Limb (tissue), 2 donors: Measurements from ENCODE around the gene REEP6.
A peak's percentile ranks its signal among the peaks of the same experiment; 100 is the strongest.

Experiments used
- DNase-seq, 2 donors: peaks; one replicate each; pipeline ENCODE4 v3.0.0-alpha.2; 2016; ENCODE audit errors: extremely low spot score in 2 of 2

The REEP6 gene

DNA sequence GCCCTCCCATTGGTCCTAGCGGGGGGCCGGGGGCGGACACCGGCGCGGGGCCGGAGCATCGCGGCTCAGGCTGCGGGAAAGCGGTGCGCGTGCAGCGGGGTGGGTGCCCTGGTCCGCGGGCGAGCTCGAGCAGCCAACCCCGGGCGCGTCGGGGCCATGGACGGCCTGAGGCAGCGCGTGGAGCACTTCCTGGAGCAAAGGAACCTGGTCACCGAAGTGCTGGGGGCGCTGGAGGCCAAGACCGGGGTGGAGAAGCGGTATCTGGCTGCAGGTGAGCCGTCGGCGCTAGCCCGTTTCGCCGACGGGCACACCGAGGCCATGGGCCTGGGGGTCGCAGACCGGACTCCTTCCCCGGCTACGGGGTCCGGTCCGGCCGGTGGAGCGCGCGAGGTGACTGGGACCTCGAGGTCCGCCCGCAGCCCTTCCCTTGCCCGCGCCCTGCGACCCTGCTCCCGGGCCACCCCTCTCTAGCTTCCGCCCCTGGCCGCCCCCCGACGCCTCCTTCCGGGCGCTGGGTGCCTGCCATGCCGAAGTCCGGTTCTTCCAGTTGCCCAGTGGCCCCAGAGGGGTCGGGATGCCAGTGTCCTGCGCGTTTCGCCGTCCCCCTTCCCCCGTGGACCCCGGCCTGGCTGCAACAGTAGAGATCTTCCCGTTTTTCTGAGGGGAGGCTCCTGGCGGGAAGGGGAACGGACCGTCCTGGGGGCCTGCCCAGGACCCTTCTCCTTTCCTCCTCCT, at the start of gene REEP6:
REEP6 (plus strand) TSS at position 68 of the 735 bp plus-strand sequence; CDS start at position 157, 89 bp downstream.
- DNase-seq = no peak

DNA sequence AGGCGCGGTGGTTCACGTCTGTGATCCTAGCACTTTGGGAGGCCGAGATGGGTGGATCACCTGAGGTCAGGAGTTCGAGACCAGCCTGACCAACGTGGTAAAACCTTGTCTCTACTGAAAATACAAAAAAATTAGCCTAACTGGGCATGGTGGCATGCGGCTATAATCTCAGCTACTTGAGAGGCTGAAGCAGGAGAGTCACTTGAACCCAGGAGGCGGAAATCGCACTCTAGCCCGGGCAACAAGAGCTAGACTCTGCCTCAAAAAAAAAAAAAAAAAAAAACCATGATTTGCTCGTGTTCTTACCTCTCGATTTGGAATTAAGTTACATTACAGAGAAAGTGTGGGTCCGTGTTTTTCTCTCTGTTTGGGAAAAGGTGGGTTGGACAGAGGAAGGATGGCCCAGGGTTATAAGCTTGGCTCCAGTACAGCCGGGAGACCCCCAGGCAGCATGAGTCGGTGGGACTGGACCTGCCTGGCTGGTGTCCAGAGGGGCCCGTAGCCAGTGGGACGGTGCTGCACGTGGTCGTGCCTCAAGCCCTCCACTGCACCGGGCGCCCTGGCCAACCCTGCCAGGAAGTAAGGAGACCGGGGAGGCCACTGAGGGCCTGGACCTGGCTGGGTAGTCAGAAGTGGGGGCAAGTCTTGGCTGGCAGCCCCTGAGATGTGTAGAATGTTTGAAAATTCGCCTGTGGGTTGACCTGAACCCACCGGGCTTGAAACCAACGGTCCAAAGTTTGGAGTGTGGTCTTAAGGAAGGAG, 49.1 kb upstream of the REEP6 start:
- DNase-seq = no peak

DNA sequence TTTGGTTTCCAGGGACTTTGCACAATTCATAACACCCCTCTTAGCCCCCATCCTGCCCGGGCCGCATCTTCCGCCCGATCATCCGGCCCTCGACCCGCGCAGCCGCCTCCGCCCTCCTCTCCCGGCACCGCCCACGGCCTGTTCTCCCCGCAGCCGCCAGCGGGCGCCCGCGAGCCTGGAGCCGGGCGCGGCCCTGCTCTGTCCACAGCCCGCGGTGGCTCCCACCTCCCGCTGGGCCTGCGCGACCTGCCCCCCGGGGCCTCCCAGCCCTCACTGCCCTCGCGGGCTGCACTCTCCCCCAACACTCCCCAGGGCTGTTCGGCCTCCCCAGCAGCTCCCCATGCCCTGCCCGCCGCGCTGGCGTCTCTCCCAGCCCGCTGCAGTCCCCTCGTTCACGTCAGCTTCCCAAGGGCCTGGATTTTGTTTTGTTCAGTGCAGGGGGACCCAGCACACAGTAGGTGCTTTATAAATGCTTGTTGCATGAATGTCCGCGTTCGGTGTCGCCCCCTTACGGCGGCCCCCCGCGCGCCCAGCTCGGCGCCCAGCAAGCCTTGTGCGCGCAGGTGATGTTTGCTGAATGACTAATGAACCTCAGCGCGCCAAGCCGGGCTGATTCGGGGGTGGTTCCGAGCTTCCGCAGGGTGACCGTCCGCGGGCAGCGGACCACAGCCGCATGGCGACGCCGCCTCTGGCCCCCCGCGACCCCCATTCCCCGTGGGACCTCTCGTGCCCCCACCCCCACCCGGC, 45.6 kb upstream of the REEP6 start:
- peak; percentile 60 to 88 for DNase-seq

DNA sequence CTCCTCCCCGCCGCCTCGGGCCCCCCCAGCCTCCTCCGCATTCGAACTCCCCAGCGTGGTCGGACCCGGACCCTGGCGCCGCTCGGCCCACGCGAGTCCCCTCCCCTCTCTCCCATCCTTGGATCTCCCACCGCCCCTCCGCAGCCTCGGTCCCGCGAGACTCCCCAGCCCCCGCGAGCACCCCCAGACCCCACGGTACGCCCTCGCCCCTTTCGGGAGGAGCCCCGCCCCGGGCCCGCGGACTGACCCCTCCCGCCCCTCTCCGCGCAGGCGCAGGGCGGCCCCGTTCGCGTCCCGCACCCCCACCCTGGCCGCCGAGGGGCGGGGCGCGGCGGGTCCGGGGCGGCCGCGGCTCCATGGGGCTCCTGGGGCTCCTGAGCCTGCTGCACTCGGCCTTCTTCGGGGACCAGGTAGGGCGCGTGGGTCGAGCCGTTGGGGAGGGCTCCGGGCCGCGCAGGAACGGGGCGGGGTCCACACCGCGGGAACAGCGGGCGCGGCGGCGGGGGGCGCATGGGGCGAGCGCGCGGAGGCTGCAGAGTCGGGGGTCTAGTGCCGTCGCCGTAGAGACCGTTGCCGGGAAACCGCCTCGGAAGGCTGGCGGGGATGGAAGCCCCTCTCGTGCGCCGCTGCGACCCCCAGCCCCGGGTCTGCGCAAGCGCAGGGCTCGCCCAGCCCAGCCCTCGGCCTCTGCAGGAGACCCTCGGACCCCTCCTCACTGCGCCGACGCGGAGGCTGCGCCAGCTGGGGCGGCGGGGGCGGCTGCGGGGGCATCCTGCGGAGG, 44.9 kb upstream of the REEP6 start:
- peak in 1 of 2 donors; percentile 87 for DNase-seq

DNA sequence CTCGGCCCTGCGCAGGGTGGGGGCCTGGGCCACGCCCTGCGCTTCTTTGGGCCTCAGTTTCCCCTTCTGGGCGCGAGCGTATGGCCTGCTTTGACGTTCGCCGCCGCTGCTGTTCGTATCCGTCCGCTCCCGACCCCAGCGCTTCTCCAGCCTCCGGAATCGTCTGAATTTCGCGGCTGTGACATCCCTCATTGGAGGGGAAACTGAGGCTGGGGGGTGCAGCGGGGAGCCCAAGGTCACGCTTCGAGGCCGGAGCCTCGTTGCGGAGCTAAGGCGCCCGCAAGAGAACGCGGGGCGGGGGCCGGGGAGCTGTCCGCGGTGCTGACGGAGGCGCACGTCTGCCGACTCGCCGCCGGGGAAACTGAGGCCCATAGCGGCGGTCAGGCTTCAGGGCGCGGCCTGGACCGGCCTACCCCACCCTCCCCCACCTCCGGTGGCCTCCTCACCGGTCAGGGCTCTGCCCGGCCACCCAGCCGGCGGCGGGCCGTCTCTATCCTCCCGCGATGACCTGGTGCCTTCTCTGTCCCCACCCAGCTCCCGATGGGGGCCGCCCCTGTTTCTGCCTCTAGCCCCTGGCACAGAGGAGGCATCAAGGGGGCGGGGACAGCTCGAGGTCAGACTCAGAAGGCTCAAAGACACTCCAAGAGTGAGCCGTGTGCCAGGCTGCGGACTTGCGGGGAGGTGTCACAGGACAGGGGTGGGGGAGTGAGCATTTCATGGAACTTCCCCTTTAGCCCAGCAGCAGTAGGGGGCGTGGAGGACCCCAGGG, 44.1 kb upstream of the REEP6 start:
- peak in 1 of 2 donors; percentile 72 for DNase-seq

DNA sequence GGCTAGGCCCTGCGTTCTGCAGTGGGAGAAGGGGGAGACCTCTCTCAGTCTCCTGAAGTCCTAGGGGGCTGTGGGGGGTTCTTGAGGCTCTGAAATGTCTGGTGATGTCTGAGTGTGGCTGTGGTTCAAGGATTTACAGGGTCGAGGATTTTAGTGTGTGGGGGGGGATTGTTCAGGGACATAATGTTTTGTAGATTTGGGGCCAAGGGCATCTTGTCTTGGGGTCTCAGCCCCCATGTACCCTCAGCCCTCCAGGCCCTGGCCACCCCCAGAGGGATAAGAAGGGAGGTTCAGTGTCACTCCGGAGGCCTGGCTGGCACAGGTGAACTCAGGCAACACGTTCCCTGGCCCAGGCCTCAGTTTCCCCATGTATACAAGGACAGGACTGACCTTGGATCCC, 43.5 kb upstream of the REEP6 start:
- peak in 1 of 2 donors; percentile 27 for DNase-seq

DNA sequence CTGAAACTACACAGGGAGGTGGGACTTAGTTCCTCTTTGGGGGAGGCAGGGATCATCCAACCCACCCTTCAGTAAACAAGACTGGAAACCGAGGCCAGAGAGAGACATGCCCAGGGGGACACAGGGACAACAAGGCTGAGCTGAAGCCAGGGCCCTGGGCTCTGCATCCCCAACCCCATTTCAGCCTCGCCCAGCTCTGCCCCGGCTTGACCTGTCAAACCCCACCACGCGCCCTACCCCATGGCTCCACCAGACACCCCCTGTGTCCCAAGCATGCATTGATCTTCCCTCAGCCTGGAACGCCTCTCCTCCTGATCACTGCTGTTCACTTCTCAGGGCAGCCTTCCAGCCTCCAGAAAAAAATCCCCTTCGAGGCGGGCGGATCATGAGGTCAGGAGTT, 43.0 kb upstream of the REEP6 start:
- DNase-seq = peak in 1 of 2 donors; percentile 29

DNA sequence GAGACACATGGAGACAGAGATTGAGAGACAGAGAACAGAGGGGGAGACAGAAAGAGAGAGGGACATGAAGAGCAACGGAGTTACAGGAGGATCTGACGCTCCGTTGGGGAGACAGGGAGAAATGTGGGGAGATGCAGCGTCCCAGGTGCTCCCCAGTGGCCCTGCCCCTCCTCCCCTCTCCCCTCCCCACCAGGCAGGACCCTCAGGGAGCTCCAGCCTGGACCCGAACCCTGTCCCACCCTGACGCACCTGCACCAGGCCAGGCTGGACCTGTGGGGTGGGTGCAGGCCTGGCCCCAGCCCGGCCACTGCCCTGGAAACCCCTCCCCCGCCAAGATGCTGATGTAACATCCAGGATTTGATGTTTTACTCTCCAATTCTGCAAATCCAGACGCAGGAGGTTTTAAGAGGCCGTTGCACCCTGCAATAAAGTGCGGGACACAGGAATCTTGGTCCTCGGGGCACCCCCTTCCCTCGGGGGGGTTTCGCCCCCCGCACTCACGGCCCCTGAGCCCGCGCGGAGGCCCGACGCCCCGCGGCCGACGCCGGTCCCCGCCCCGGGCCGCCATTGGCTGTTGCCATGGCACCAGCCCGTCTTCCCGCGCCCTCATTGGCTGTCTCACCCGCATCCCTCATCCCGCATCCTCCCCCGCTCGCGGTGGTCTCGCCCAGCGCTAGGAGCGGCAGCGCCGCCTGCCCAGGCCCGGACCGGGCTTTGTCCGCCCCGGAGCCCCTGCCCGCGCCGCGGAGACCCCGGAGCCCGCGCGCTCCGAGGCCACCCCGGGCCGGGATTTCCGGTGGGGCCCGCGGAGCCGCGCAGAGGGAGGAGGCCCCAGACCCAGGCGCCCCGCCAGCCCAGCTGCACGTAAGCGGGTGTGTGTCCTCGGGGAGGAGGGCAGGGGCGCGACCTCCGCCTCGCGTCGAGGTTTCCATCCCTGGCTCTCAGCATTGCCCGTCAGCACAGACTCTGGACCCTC, 41.2 kb upstream of the REEP6 start, which contains the start of gene APC2:
APC2 (plus strand) TSS at position 655 of the 976 bp plus-strand sequence. CDS start 2,881 bp downstream, outside the sequence.
- peak in 1 of 2 donors; percentile 86 for DNase-seq

DNA sequence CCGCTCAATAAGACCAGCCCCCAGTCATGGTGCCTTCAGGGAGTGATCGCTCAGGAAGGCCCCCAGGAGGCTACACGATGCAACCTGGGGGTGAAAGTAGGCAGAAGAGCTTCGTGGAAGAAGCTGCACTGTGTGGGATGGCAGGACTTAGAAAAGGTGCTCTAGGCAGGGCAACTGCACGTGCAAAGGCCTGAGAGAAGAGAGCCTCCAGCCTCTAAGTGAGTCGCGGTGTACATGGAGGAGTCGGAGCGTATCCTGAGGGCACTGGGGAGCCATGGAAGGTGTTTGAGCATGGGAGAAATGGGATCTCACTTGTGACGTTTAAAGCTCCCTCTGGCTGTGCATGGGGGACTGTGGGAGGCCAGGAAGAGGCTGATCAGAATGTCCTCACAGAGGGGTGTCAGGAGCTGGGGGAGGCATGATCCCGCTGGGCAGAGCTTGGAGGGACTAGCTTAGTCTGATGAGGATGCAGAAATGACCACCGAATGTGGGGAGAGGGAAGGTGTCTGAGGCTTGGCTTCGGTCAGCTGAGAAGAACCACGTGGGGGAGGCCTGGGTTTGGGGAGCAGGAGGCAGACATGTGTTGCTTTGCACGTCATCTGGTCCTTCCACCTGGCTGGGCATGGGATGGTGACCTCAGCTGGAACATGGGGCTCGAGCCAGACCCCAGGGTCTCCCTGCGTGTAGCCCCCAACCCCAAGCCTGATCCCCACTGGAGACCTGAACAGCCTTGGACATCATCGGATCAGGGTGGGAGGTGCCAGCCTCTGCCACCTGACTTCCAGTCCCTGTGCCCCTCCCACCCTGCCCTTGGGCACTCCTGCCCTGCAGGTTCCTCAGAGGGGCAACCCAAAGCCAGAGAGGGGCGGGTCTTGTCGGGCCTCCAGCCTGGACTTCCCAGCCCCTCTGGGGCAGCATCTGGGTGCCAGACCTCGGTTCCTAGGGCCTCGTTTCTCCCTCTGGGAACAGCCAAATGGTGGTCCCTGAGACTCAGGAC, 39.9 kb upstream of the REEP6 start:
- peak in 1 of 2 donors; percentile 37 for DNase-seq

DNA sequence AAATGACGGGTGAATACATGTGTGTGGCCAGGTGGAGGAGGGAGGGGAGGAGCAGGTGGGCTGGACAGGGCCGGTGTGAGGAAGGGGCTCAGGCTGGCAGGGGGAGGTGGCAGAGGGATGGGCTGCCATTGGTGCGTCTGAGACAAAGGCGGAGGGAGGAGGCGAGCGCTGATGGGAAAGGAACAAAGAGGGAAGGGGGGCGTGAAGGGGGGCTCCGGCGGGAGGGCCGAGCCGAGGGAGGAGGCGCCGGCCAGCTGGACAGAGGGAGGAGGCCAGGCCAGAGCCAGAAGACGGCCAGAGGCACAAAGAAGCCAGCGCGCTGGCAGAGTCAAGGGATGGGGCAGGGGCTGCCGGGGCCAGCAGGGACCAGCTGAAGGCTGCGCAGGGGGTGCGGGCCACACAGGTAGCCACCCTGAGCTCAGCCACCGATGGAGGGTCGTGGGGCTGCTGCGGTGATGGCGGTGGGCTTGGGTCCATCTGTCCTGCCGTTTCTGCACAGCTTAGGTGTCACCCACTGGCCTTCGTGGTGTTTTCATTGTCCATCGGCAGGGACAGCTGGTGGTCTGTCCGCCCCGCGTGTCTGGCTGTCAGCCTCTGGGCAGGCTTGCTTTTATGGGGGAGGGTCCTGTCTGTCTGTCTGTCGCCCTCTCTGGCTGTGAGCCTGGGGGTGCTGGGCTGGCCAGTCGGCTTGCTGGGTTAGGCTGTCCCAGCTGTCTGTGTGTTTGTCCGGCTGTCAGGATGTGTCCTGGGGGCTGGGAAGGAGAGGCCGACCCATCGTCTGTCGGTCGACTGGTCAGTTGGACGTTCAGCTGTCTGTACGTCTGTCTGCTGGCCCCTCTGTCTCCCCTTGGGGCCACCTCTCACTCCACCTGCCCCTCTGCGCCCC, 38.8 kb upstream of the REEP6 start:
- peak in 1 of 2 donors; percentile 73 for DNase-seq

DNA sequence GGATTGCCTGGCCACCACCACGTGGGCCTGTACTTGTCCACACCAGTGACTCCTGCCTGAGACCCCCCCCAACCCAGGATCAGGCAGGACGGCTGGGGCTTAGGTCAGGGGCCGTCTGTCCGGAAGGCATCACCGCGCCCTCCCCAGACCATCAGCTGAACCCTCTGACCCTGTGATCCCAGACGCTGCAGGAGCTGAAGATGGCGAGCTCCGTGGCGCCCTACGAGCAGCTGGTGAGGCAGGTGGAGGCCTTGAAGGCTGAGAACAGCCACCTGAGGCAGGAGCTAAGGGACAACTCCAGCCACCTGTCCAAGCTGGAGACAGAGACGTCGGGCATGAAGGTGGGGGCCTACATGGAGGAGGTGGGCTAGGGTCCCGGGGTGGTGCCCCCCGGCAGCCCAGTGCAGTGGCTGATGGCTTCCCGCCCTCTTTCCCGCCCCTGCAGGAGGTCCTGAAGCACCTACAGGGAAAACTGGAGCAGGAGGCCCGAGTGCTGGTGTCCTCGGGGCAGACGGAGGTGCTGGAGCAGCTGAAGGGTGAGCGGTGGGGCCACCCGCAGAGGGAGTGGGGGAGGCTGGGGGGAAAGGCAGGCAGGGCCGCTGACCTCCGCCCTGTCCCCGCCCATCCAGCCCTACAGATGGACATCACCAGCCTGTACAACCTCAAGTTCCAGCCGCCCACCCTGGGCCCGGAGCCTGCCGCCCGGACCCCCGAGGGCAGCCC, 38.0 kb upstream of the REEP6 start:
- DNase-seq = peak in 1 of 2 donors; percentile 36

DNA sequence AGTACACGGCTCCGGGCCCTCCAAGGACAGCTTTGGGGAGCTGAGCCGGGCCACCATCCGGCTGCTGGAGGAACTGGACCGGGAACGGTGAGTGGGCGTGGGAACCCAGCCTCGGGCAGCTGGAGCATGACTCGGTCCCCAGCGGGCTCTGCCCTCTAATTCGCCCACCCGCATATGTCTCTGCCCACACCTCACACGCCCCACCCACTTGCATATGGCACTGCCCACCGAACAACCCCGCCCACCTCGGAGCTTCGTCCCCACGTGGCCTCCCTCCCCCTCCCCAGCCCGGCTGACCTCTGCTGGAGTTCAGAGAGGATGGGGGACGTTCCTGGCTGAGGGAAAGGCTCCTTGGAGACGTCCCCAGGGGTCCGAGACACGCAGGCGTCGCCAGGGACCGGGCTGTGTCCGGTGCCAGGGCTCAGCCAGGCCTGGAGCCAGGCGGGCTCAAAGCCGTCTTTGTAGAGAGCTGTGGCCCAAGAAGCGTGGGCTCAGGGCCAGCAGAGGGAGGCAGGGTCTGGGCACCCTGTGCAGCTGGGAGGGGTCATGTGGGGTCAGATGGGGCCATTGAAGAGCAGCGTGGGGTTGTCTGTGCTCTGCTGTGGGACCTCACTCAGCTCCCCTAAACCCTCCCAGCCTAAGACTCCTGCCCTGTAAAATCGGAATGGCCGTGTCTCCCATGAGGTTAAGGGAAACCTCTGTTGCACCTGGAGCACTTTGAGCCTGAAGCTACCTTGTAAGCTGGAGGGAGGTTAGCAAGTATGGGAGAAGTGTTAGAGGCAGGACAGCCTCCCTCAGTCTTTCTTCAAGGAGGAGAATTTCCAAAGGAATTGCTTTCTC, 37.2 kb upstream of the REEP6 start:
- peak in 1 of 2 donors; percentile 59 for DNase-seq

DNA sequence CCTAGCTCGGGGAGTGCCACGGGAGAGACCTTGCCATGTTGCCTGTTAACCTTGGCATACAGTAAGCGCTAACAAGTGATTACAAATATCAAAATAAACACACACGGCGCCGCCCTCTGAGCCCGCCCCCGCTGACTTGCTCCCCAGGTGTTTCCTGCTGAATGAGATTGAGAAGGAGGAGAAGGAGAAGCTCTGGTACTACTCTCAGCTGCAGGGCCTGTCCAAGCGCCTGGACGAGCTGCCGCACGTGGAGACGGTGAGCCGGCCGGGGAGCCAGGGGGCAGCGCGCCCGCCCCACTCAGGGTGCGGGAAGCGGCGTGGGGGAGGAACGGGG, 36.0 kb upstream of the REEP6 start:
- no peak for DNase-seq

DNA sequence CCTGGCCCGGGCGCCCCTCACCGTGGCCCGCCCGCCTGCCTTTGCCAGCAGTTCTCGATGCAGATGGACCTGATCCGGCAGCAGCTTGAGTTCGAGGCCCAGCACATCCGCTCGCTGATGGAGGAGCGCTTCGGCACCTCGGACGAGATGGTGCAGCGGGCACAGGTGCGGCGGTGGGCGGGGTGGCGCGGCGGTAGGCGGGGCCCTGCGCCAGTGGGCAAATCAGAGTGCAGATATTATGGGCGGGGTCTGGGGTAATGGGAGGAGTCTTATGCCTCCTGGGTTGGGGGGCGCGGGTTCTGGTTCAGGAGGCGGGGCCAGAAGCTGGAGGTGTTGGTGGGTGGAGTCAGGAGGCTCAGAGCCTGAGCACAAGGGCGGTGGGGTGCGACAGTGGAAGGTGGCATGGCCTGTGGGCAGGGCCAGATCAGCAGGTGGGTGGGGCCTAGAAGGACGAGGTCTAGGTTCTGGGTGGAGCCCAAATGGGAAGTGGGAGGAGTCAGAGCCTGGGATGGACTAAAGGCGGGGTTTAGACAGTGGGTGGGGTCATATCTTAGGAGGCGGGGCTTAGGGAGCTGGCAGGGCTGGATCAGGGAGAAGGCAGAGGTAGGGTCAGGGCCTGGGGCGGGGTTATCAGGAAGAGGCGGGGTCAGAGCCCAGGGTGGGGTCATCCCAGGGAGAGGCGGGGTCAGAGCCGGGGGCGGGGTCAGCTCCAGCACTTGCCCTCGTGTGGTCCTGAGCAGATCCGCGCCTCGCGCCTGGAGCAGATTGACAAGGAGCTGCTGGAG, 35.5 kb upstream of the REEP6 start:
- peak in 1 of 2 donors; percentile 59 for DNase-seq
